ENCODE results near the gene HS1BP3. TPM values are rescaled to one million over a fixed set of nuclear protein-coding genes. Genes with fewer than 3 reads are reported as not detected.

The HS1BP3 gene
- total and polyA plus RNA-seq, 2 donors (not counting 3 experiments of a cell fraction or from before 2014, with no cell fraction given) = 27.4 to 33.1 TPM

- CTCF ChIA-PET = no interaction called here
- H3K9ac ChIP-seq (replicated peaks; ENCODE audit: extremely low read depth, insufficient read depth, low read length) = no peak overlapping the region
- no peak overlapping the region for H3K27ac ChIP-seq (ENCODE audit: insufficient read depth, low read depth, low read length)
- no TSS peak for BruUV-seq (replicated peaks)
- TF ChIP-seq, protein P1, sequence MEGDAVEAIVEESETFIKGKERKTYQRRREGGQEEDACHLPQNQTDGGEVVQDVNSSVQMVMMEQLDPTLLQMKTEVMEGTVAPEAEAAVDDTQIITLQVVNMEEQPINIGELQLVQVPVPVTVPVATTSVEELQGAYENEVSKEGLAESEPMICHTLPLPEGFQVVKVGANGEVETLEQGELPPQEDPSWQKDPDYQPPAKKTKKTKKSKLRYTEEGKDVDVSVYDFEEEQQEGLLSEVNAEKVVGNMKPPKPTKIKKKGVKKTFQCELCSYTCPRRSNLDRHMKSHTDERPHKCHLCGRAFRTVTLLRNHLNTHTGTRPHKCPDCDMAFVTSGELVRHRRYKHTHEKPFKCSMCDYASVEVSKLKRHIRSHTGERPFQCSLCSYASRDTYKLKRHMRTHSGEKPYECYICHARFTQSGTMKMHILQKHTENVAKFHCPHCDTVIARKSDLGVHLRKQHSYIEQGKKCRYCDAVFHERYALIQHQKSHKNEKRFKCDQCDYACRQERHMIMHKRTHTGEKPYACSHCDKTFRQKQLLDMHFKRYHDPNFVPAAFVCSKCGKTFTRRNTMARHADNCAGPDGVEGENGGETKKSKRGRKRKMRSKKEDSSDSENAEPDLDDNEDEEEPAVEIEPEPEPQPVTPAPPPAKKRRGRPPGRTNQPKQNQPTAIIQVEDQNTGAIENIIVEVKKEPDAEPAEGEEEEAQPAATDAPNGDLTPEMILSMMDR (IDR thresholded peaks at IDR 0.05; ENCODE audit: extremely low read depth in 1 of 2, insufficient read depth in 1 of 2, low read depth in 1 of 2, low read length in 2 of 2) = no peak
- TF ChIP-seq JUN (IDR thresholded peaks at IDR 0.05; ENCODE audit: borderline replicate concordance, insufficient read depth, insufficient read length, low read depth) = no peak
- TF ChIP-seq POLR2A (IDR thresholded peaks at IDR 0.05; ENCODE audit: low read depth, low read length) = no peak
- no peak for TF ChIP-seq GATA2 (IDR thresholded peaks at IDR 0.05; ENCODE audit: insufficient read depth, insufficient read length, low read depth, low read length)
- no peak for TF ChIP-seq MAX (IDR thresholded peaks at IDR 0.05; ENCODE audit: insufficient read depth, insufficient read length)
- no peak for TF ChIP-seq MYC (IDR thresholded peaks at IDR 0.05; ENCODE audit: low read depth, low read length)
- no peak for TF ChIP-seq FOS (IDR thresholded peaks at IDR 0.05; ENCODE audit: borderline replicate concordance, insufficient read depth, low read length)
- TF ChIP-seq EZH2 (IDR thresholded peaks at IDR 0.05; ENCODE audit: borderline replicate concordance, low read depth, low read length, severe bottlenecking) = no peak
- no peak for TF ChIP-seq POLR2AphosphoS5 (IDR thresholded peaks at IDR 0.05; ENCODE audit: insufficient read depth, low read depth, low read length)
- H3K79me2 ChIP-seq (ENCODE audit: control insufficient read depth, insufficient read depth, low read length) = no peaks in the 10 kb centered on the region
- no peaks in the 10 kb centered on the region for H3K4me1 ChIP-seq (ENCODE audit: control insufficient read depth, extremely low read depth, insufficient read depth, low read length)
- H3K9me1 ChIP-seq (replicated peaks; ENCODE audit: control insufficient read depth, extremely low read depth, insufficient read depth, low read length) = no peaks in the 10 kb centered on the region
- no peak overlapping the region for H3K4me2 ChIP-seq (ENCODE audit: insufficient read depth, low read length)
- H3K4me3 ChIP-seq (replicated peaks in 1 of 3; ENCODE audit: insufficient read depth in 1 of 3, low read depth in 1 of 3, low read length in 3 of 3) = no peak overlapping the region
- POLR2A ChIA-PET = no interaction called here
- dilution Hi-C loops (cut with MboI; ENCODE audit: extremely low pct_ligation_motif_present, low sequenced_read_pairs) = no loop called here
- DNase-seq (ENCODE audit: low read depth, low spot score) (no peak), FAIRE-seq (no peak)
- H3K9me3 ChIP-seq (replicated peaks; ENCODE audit: control insufficient read depth, insufficient read depth, low read length) = no peaks in the 10 kb centered on the region
- no peak overlapping the region for H2AFZ ChIP-seq (ENCODE audit: low read depth, low read length)
- intact Hi-C loops (cut with micrococcal nuclease) = no loop called here
- H4K20me1 ChIP-seq (replicated peaks; ENCODE audit: control insufficient read depth, extremely low read depth, insufficient read depth, low read length) = no peaks in the 10 kb centered on the region
- H3K27me3 ChIP-seq (ENCODE audit: control insufficient read depth in 2 of 2, insufficient read depth in 2 of 2, low read length in 2 of 2) = peaks cover 38 to 39% of the 10 kb centered on the region in 2 experiments
- H3K36me3 ChIP-seq (ENCODE audit: control insufficient read depth in 2 of 2, extremely low read depth in 1 of 2, insufficient read depth in 2 of 2, low read length in 2 of 2) = no peaks in the 10 kb centered on the region
These were observed 6.8 kb upstream of the HS1BP3 start for GRCh38 chr2:20657522-20658235.
